IMR-90 (cell line): Measurements from ENCODE around the gene TBC1D23. TPM values are rescaled to one million over a fixed set of nuclear protein-coding genes. Genes with fewer than 3 reads are reported as not detected.

ENCODE experiments used
- ATAC-seq: fragments of 200-7000 bp; cut with Tn5 transposase; 2 replicates; pipeline ENCODE4 v1.9.1; 2020; ENCODE audit warnings: low read depth, mild to moderate bottlenecking, moderate library complexity
- BruUV-seq: library from RNA; stranded (reverse); fragments of 400-500 nt; replicated peaks from 2 replicates; lab custom pipeline; 2021; lab: Mats Ljungman, UMichigan
- CTCF ChIA-PET: fragments of 300-600 bp; formaldehyde crosslinking; extraction: SDS; loops from one replicate; lab custom pipeline; 2021; ENCODE audit warnings: antibody characterized with exemption; lab: Yijun Ruan, JAX
- POLR2A ChIA-PET: fragments of 300-600 bp; sonication (Branson Sonifier 250); formaldehyde crosslinking; loops from one replicate; lab custom pipeline; 2022; ENCODE audit warnings: antibody characterized with exemption; ENCODE audit not compliant: unreplicated experiment; lab: Charles Lee
- DNase-seq: peaks from one replicate; pipeline ENCODE4 v3.0.0; 2013
- H2AFZ ChIP-seq: replicated peaks from 2 replicates; pipeline ENCODE3; 2013; ENCODE audit warnings: low read length, mild to moderate bottlenecking; ENCODE audit not compliant: poor library complexity
- H2AK5ac ChIP-seq: 2 replicates; pipeline ENCODE4 v1.6.1; 2013; ENCODE audit warnings: low read depth, low read length, inconsistent platforms
- H2AK9ac ChIP-seq: replicated peaks from 2 replicates; pipeline ENCODE3; 2013; ENCODE audit warnings: mild to moderate bottlenecking, low read depth, low read length, moderate library complexity; ENCODE audit not compliant: poor library complexity
- H2BK120ac ChIP-seq: 2 replicates; pipeline ENCODE4 v1.6.1; 2013; ENCODE audit warnings: low read depth, low read length, inconsistent platforms
- H2BK15ac ChIP-seq: 3 replicates; pipeline ENCODE4 v1.6.1; 2013; ENCODE audit warnings: low read depth, low read length, inconsistent platforms
- H2BK20ac ChIP-seq: 2 replicates; pipeline ENCODE4 v1.6.1; 2013; ENCODE audit warnings: low read depth, mild to moderate bottlenecking, inconsistent platforms, low read length, moderate library complexity
- H2BK5ac ChIP-seq: 2 replicates; pipeline ENCODE4 v1.6.1; 2013; ENCODE audit warnings: mild to moderate bottlenecking, low read depth, low read length, inconsistent platforms; ENCODE audit not compliant: poor library complexity, severe bottlenecking
- H3K14ac ChIP-seq: replicated peaks from 2 replicates; pipeline ENCODE4 v1.6.1; 2013; ENCODE audit warnings: low read depth, low read length, inconsistent platforms
- H3K18ac ChIP-seq: 2 replicates; pipeline ENCODE4 v1.6.1; 2013; ENCODE audit warnings: low read depth, low read length, control low read depth
- H3K23ac ChIP-seq: 2 replicates; pipeline ENCODE4 v1.6.1; 2013; ENCODE audit warnings: low read depth, low read length, inconsistent platforms
- H3K27ac ChIP-seq: 2 replicates; pipeline ENCODE4 v1.5.1; 2013; ENCODE audit warnings: mild to moderate bottlenecking, control low read depth, low read length; ENCODE audit not compliant: insufficient read depth
- H3K27me3 ChIP-seq: 2 replicates; pipeline ENCODE4 v1.6.1; 2013; ENCODE audit warnings: low read length; ENCODE audit not compliant: control insufficient read depth, insufficient read depth
- H3K36me3 ChIP-seq: 2 replicates; pipeline ENCODE4 v1.6.1; 2013; ENCODE audit warnings: low read length, mixed read lengths; ENCODE audit not compliant: control insufficient read depth, insufficient read depth
- H3K4ac ChIP-seq: 2 replicates; pipeline ENCODE4 v1.6.1; 2013; ENCODE audit warnings: low read depth, low read length, inconsistent platforms
- H3K4me1 ChIP-seq: 2 replicates; pipeline ENCODE4 v1.6.1; 2013; ENCODE audit warnings: low read length, mixed read lengths; ENCODE audit not compliant: control insufficient read depth, insufficient read depth
- H3K4me2 ChIP-seq: 2 replicates; pipeline ENCODE4 v1.6.1; 2013; ENCODE audit warnings: low read depth, mild to moderate bottlenecking, control low read depth, low read length, moderate library complexity
- H3K4me3 ChIP-seq: 2 replicates; pipeline ENCODE4 v1.5.1; 2013; ENCODE audit warnings: low read depth, mild to moderate bottlenecking, control low read depth, low read length, moderate library complexity; ENCODE audit not compliant: insufficient read depth
- H3K56ac ChIP-seq: 2 replicates; pipeline ENCODE4 v1.6.1; 2013; ENCODE audit warnings: low read length, inconsistent platforms; ENCODE audit not compliant: insufficient read depth; ENCODE audit errors: extremely low read depth
- H3K79me1 ChIP-seq, 2 experiments: 2 replicates each; pipeline ENCODE4 v1.6.1; 2013; ENCODE audit warnings: low read length in 2 of 2, inconsistent platforms in 1 of 2, low read depth in 1 of 2
- H3K9ac ChIP-seq: 2 replicates; pipeline ENCODE4 v1.6.1; 2013; ENCODE audit warnings: low read depth, low read length, control low read depth
- H3K9me1 ChIP-seq: 2 replicates; pipeline ENCODE4 v1.6.1; 2013; ENCODE audit warnings: low read length, inconsistent platforms; ENCODE audit not compliant: insufficient read depth
- H3K9me3 ChIP-seq: 2 replicates; pipeline ENCODE4 v1.6.1; 2013; ENCODE audit warnings: low read length; ENCODE audit not compliant: control insufficient read depth, insufficient read depth
- H4K20me1 ChIP-seq: 2 replicates; pipeline ENCODE4 v1.6.1; 2013; ENCODE audit warnings: low read length, inconsistent platforms; ENCODE audit not compliant: insufficient read depth
- H4K5ac ChIP-seq: 2 replicates; pipeline ENCODE4 v1.6.1; 2013; ENCODE audit warnings: mild to moderate bottlenecking, low read depth, low read length, control low read depth
- H4K8ac ChIP-seq, 2 experiments: 2 replicates each; pipeline ENCODE4 v1.6.1; 2013; ENCODE audit warnings: low read depth in 2 of 2, low read length in 2 of 2, control low read depth in 1 of 2, inconsistent platforms in 1 of 2
- H4K91ac ChIP-seq: 2 replicates; pipeline ENCODE4 v1.6.1; 2013; ENCODE audit warnings: low read depth, low read length, inconsistent platforms; ENCODE audit not compliant: insufficient read depth
- MAFK ChIP-seq: IDR thresholded peaks from 2 replicates; pipeline ENCODE4 v1.6.1; 2012; ENCODE audit warnings: low read depth, low read length, improper control_type of control experiment
- NFE2L2 ChIP-seq: fragments of 150-350 bp; IDR thresholded peaks from 2 replicates; pipeline ENCODE4 v1.6.1; 2016; ENCODE audit warnings: low read depth, mild to moderate bottlenecking, low read length
- RAD21 ChIP-seq: IDR thresholded peaks from 2 replicates; pipeline ENCODE4 v1.6.1; 2012; ENCODE audit warnings: low read length, improper control_type of control experiment
- RCOR1 ChIP-seq: IDR thresholded peaks from 2 replicates; pipeline ENCODE4 v1.6.1; 2012; ENCODE audit warnings: mild to moderate bottlenecking, low read length, improper control_type of control experiment; ENCODE audit not compliant: insufficient replicate concordance
- WGBS, 2 experiments: methylation state at CpG; one replicate each; pipeline versions ENCODE4 v1.1.5 to v1.1.7; 2013; ENCODE audit warnings: missing lambda C conversion rate in 2 of 2; ENCODE audit not compliant: insufficient read length in 1 of 2; ENCODE audit errors: extremely low coverage in 2 of 2; 5-methylcytosine and 5-hydroxymethylcytosine counted together
- dilution Hi-C: fragments of 300-500 bp; cut with HindIII; formaldehyde crosslinking; loops from one replicate; pipeline ENCODE4 v1.14.3; 2018; ENCODE audit warnings: low sequenced_read_pairs; ENCODE audit not compliant: unreplicated experiment
- in situ Hi-C: fragments of 300-500 bp; cut with MboI; formaldehyde crosslinking; loops from 3 replicates; pipeline ENCODE4 v1.14.3; 2019; ENCODE audit warnings: low sequenced_read_pairs, inconsistent platforms, mixed read lengths
- intact Hi-C: fragments of 100-400 bp; cut with micrococcal nuclease; formaldehyde crosslinking; loops from 2 replicates; pipeline ENCODE4 v1.10.0; 2022
- polyA plus RNA-seq, 3 experiments: library from polyadenylated mRNA; depleted of rRNA; stranded (reverse); fragments of >200 nt; gene quantifications; 2 replicates each; pipeline ENCODE4 v1.2.3, GENCODE V29; 2012; ENCODE audit warnings: low replicate concordance in 1 of 3
- total RNA-seq: library from RNA; depleted of rRNA; stranded (reverse); fragments of >200 nt; gene quantifications from 2 replicates; pipeline ENCODE4 v1.2.3, GENCODE V29; 2012

The TBC1D23 gene
- total and polyA plus RNA-seq, 2 of the 4 experiments (the other 2 are of a cell fraction), result 21.2 to 67.0 TPM

- Histone ChIP-seq H3K9me3 (peaks cover 5% of the 10 kb centered on the region), H4K91ac (no peak overlapping the region), H4K5ac (no peak overlapping the region), H2BK120ac (peak overlapping the region; percentile 69; the same call in 1 of the 2 replicates), H4K8ac (no peak overlapping the region; a peak in 1 of 4 replicates), H3K18ac (peak overlapping the region; percentile 74; the same call in 1 of the 2 replicates), H2BK15ac (peak overlapping the region; percentile 10; the same call in 1 of the 3 replicates), H2AK9ac (no peak overlapping the region), H3K23ac (no peak overlapping the region), H4K20me1 (no peaks in the 10 kb centered on the region), H2AFZ (no peak overlapping the region), H3K4me2 (no peak overlapping the region), H2AK5ac (no peak overlapping the region), H2BK5ac (no peak overlapping the region), H3K56ac (no peak overlapping the region), H3K27me3 (no peaks in the 10 kb centered on the region), H3K9ac (no peak overlapping the region), H3K14ac (peak overlapping the region; percentile 35), H3K4ac (peak overlapping the region; percentile 55; the same call in 1 of the 2 replicates), H2BK20ac (peak overlapping the region; percentile 83; the same call in 1 of the 2 replicates), H3K4me3 (no peak overlapping the region), H3K4me1 (peaks cover 11% of the 10 kb centered on the region; the same call in 1 of the 2 replicates), H3K9me1 (no peaks in the 10 kb centered on the region), H3K79me1 (no peaks in the 10 kb centered on the region), H3K36me3 (no peaks in the 10 kb centered on the region), H3K27ac (no peak overlapping the region)
- no peak for ATAC-seq
- in situ Hi-C loops (no loop called here), intact Hi-C loops (no loop called here), dilution Hi-C loops (no loop called here)
- CTCF ChIA-PET, result no interaction called here
- POLR2A ChIA-PET, result no interaction called here
- no TSS peak for BruUV-seq
- no peak for DNase-seq
- TF ChIP-seq RCOR1 (no peak), NFE2L2 (no peak), MAFK (no peak), RAD21 (no peak)
- WGBS, 2 experiments, result 100% methylated on average over 1 of the region's 2 CpGs; no CpG with 5 or more reads in 1 of the 2 experiments
Observed at GRCh38 chr3:100227511-100227921, 33.3 kb upstream of the TBC1D23 start.
